BLaER1 treated with 17β-estradiol and CSF1 and Interleukin-3, amounts not matched to agents 10 nM and 100 nM (cell line): ENCODE results near the gene KAT6B.

ENCODE experiments used
- H3K27ac ChIP-seq, 11 experiments: shearing (Covaris generic); formaldehyde crosslinking; 2 replicates each; pipeline ENCODE4 v1.8.1; 2022
- H3K27me3 ChIP-seq, 11 experiments: shearing (Covaris generic); formaldehyde crosslinking; 2 replicates each; pipeline ENCODE4 v1.8.1; 2022
- H3K36me3 ChIP-seq, 11 experiments: shearing (Covaris generic); formaldehyde crosslinking; 2 replicates each; pipeline ENCODE4 v1.8.1; 2022
- H3K4me1 ChIP-seq, 10 experiments: shearing (Covaris generic); formaldehyde crosslinking; 2 replicates each; pipeline ENCODE4 v1.8.1; 2022
- H3K4me2 ChIP-seq, 11 experiments: shearing (Covaris generic); formaldehyde crosslinking; 2 replicates each; pipeline ENCODE4 v1.8.1; 2022
- H3K4me3 ChIP-seq, 10 experiments: shearing (Covaris generic); formaldehyde crosslinking; 2 replicates each; pipeline ENCODE4 v1.8.1; 2022
- H3K9ac ChIP-seq, 11 experiments: shearing (Covaris generic); formaldehyde crosslinking; 2 replicates each; pipeline ENCODE4 v1.8.1; 2022
- H3K9me3 ChIP-seq, 11 experiments: shearing (Covaris generic); formaldehyde crosslinking; replicated peaks in 1 of 11; 2 replicates each; pipeline ENCODE4 v1.8.1; 2022
- H4K20me1 ChIP-seq, 11 experiments: shearing (Covaris generic); formaldehyde crosslinking; 2 replicates each; pipeline ENCODE4 v1.8.1; 2022
- Cebpa-rat ChIP-seq, 11 experiments: shearing (Covaris generic); IDR thresholded peaks; 2 replicates each; pipeline ENCODE4 v1.8.1; 2022

Gene KAT6B

GRCh38 chr10:74903491-74903890 is 77.1 kb downstream of the KAT6B start:
- no peak overlapping the region for H3K4me3 ChIP-seq
- peaks cover 0 to 49% (median 12%) of the 10 kb centered on the region in 11 experiments; a peak in 9 of 22 replicates for H4K20me1 ChIP-seq
- H3K9ac ChIP-seq, result no peak overlapping the region
- TF ChIP-seq Cebpa-rat (IDR thresholded peaks at IDR 0.05), result no peak
- no peaks in the 10 kb centered on the region for H3K27me3 ChIP-seq
- H3K9me3 ChIP-seq, result peaks cover 0 to 10% (median 6%) of the 10 kb centered on the region in 11 experiments; a peak in 10 of 22 replicates
- no peak overlapping the region for H3K27ac ChIP-seq
- H3K36me3 ChIP-seq, result peaks cover 0 to 22% (median 11%) of the 10 kb centered on the region in 11 experiments; a peak in 10 of 22 replicates
- H3K4me2 ChIP-seq, result no peak overlapping the region
- H3K4me1 ChIP-seq, result peaks cover 4 to 13% (median 8%) of the 10 kb centered on the region in 10 experiments; a peak in 19 of 20 replicates

GRCh38 chr10:74906611-74907198 is 80.3 kb downstream of the KAT6B start:
- no peak for TF ChIP-seq Cebpa-rat (IDR thresholded peaks at IDR 0.05)
- Histone ChIP-seq H3K36me3 (peaks cover 0 to 22% (median 11%) of the 10 kb centered on the region in 11 experiments; a peak in 11 of 22 replicates), H3K27ac (no peak overlapping the region), H3K27me3 (no peaks in the 10 kb centered on the region), H3K4me1 (peaks cover 0 to 30% (median 3%) of the 10 kb centered on the region in 10 experiments; a peak in 9 of 20 replicates), H3K4me3 (no peak overlapping the region), H4K20me1 (peaks cover 0 to 49% (median 14%) of the 10 kb centered on the region in 11 experiments; a peak in 9 of 22 replicates), H3K9me3 (peaks cover 0 to 10% (median 6%) of the 10 kb centered on the region in 11 experiments; a peak in 10 of 22 replicates), H3K9ac (no peak overlapping the region), H3K4me2 (peak overlapping the region in 1 of 11 experiments; percentile 13; a peak in 1 of 22 replicates)

GRCh38 chr10:74909670-74910069 is 83.3 kb downstream of the KAT6B start:
- H3K27me3 ChIP-seq, result no peaks in the 10 kb centered on the region
- peaks cover 0 to 12% (median 0%) of the 10 kb centered on the region in 11 experiments; a peak in 6 of 22 replicates for H3K36me3 ChIP-seq
- H3K9ac ChIP-seq, result no peak overlapping the region
- H3K9me3 ChIP-seq, result no peaks in the 10 kb centered on the region; a peak in 2 of 22 replicates
- H3K4me1 ChIP-seq, result peaks cover 0 to 37% (median 3%) of the 10 kb centered on the region in 10 experiments; a peak in 9 of 20 replicates
- TF ChIP-seq Cebpa-rat (IDR thresholded peaks at IDR 0.05), result no peak
- H3K4me2 ChIP-seq, result peak overlapping the region in 1 of 11 experiments; percentile 8; a peak in 1 of 22 replicates
- H3K27ac ChIP-seq, result no peak overlapping the region
- peaks cover 0 to 43% (median 12%) of the 10 kb centered on the region in 11 experiments; a peak in 10 of 22 replicates for H4K20me1 ChIP-seq
- no peak overlapping the region for H3K4me3 ChIP-seq

GRCh38 chr10:74910241-74910975 is 84.0 kb downstream of the KAT6B start:
- no peak overlapping the region for H3K27ac ChIP-seq

GRCh38 chr10:74910976-74911350 is 84.6 kb downstream of the KAT6B start:
- H3K4me3 ChIP-seq, result no peak overlapping the region
- peak overlapping the region in 4 of 11 experiments; percentile 2 to 30 (median 18); a peak in 3 of 22 replicates for H3K4me2 ChIP-seq
- peaks cover 0 to 34% (median 4%) of the 10 kb centered on the region in 11 experiments; a peak in 6 of 22 replicates for H4K20me1 ChIP-seq
- H3K9me3 ChIP-seq, result no peaks in the 10 kb centered on the region; a peak in 2 of 22 replicates
- no peak overlapping the region for H3K9ac ChIP-seq
- H3K36me3 ChIP-seq, result peaks cover 0 to 12% (median 0%) of the 10 kb centered on the region in 11 experiments; a peak in 6 of 22 replicates
- no peaks in the 10 kb centered on the region for H3K27me3 ChIP-seq
- peaks cover 0 to 37% (median 4%) of the 10 kb centered on the region in 10 experiments; a peak in 9 of 20 replicates for H3K4me1 ChIP-seq
- H3K27ac ChIP-seq, result no peak overlapping the region
- no peak for TF ChIP-seq Cebpa-rat (IDR thresholded peaks at IDR 0.05)

More at GRCh38 chr10:74910241-74910975, 84.0 kb downstream of the KAT6B start:
- H3K27me3 ChIP-seq, result no peaks in the 10 kb centered on the region
- peak overlapping the region in 3 of 11 experiments; percentile 2 to 19 (median 8); a peak in 2 of 22 replicates for H3K4me2 ChIP-seq
- peaks cover 0 to 40% (median 8%) of the 10 kb centered on the region in 11 experiments; a peak in 9 of 22 replicates for H4K20me1 ChIP-seq
- H3K4me1 ChIP-seq, result peaks cover 0 to 37% (median 4%) of the 10 kb centered on the region in 10 experiments; a peak in 9 of 20 replicates
- H3K9me3 ChIP-seq, result no peaks in the 10 kb centered on the region; a peak in 2 of 22 replicates
- H3K36me3 ChIP-seq, result peaks cover 0 to 12% (median 0%) of the 10 kb centered on the region in 11 experiments; a peak in 6 of 22 replicates
- H3K4me3 ChIP-seq, result no peak overlapping the region
- no peak overlapping the region for H3K9ac ChIP-seq
- no peak for TF ChIP-seq Cebpa-rat (IDR thresholded peaks at IDR 0.05)

GRCh38 chr10:74912182-74912581 is 85.8 kb downstream of the KAT6B start:
- Histone ChIP-seq H3K9ac (no peak overlapping the region), H3K4me2 (no peak overlapping the region), H3K27me3 (no peaks in the 10 kb centered on the region), H3K4me3 (no peak overlapping the region), H3K27ac (no peak overlapping the region), H4K20me1 (peaks cover 0 to 22% (median 0%) of the 10 kb centered on the region in 11 experiments; a peak in 6 of 22 replicates), H3K36me3 (peaks cover 0 to 11% (median under 1%) of the 10 kb centered on the region in 11 experiments; a peak in 6 of 22 replicates), H3K9me3 (no peaks in the 10 kb centered on the region; a peak in 2 of 22 replicates), H3K4me1 (peaks cover 0 to 32% (median 4%) of the 10 kb centered on the region in 10 experiments; a peak in 9 of 20 replicates)
- no peak for TF ChIP-seq Cebpa-rat (IDR thresholded peaks at IDR 0.05)

- no peaks in the 10 kb centered on the region for H3K27me3 ChIP-seq
- H3K4me3 ChIP-seq, result no peak overlapping the region
- H4K20me1 ChIP-seq, result peaks cover 0 to 18% (median 0%) of the 10 kb centered on the region in 11 experiments; a peak in 6 of 22 replicates
- TF ChIP-seq Cebpa-rat (IDR thresholded peaks at IDR 0.05), result no peak
- peak overlapping the region in 1 of 11 experiments; percentile 26; a peak in 1 of 22 replicates for H3K4me2 ChIP-seq
- no peak overlapping the region for H3K9ac ChIP-seq
- peaks cover 0 to 32% (median 4%) of the 10 kb centered on the region in 10 experiments; a peak in 9 of 20 replicates for H3K4me1 ChIP-seq
- peaks cover 0 to 8% (median 5%) of the 10 kb centered on the region in 11 experiments; a peak in 6 of 22 replicates for H3K36me3 ChIP-seq
- H3K27ac ChIP-seq, result no peak overlapping the region
- H3K9me3 ChIP-seq, result peaks cover 0 to 4% (median 0%) of the 10 kb centered on the region in 11 experiments; a peak in 3 of 22 replicates
Measured at GRCh38 chr10:74912682-74913081, 86.3 kb downstream of the KAT6B start.

- H3K9ac ChIP-seq, result no peak overlapping the region
- peaks cover 0 to 18% (median 0%) of the 10 kb centered on the region in 11 experiments; a peak in 6 of 22 replicates for H4K20me1 ChIP-seq
- H3K4me2 ChIP-seq, result no peak overlapping the region; a peak in 2 of 22 replicates
- peaks cover 3 to 12% (median 6%) of the 10 kb centered on the region in 11 experiments; a peak in 21 of 22 replicates for H3K9me3 ChIP-seq
- H3K4me3 ChIP-seq, result no peak overlapping the region
- peaks cover 0 to 32% (median 4%) of the 10 kb centered on the region in 10 experiments; a peak in 9 of 20 replicates for H3K4me1 ChIP-seq
- H3K36me3 ChIP-seq, result peaks cover 0 to 12% (median 2%) of the 10 kb centered on the region in 11 experiments; a peak in 9 of 22 replicates
- H3K27ac ChIP-seq, result no peak overlapping the region
- no peak for TF ChIP-seq Cebpa-rat (IDR thresholded peaks at IDR 0.05)
- no peaks in the 10 kb centered on the region for H3K27me3 ChIP-seq
Measured at GRCh38 chr10:74913377-74913979, 87.1 kb downstream of the KAT6B start.
